GM18498 (cell line): Measurements from ENCODE around the gene ADIPOR1.

Experiments
- ATAC-seq: cut with Tn5 transposase; IDR thresholded peaks from one replicate; pipeline ENCODE4 v1.9.1; 2021; ENCODE audit warnings: mild to moderate bottlenecking, moderate library complexity; ENCODE audit not compliant: unreplicated experiment

Gene ADIPOR1

GRCh38 chr1:202972046-202972445 is 13.9 kb upstream of the ADIPOR1 start:
- ATAC-seq, result no peak

GRCh38 chr1:202968895-202969295 is 10.8 kb upstream of the ADIPOR1 start:
- ATAC-seq, result peak; percentile 48

- ATAC-seq, result no peak
These were observed 10.2 kb upstream of the ADIPOR1 start for GRCh38 chr1:202968351-202968750.

- peak; percentile 12 for ATAC-seq
These were observed 9.7 kb upstream of the ADIPOR1 start for GRCh38 chr1:202967684-202968281.

GRCh38 chr1:202966006-202966898 is 8.1 kb upstream of the ADIPOR1 start:
- no peak for ATAC-seq

- no peak for ATAC-seq
These were observed 7.3 kb upstream of the ADIPOR1 start for GRCh38 chr1:202965422-202965821.

GRCh38 chr1:202964791-202965410 is 6.8 kb upstream of the ADIPOR1 start:
- ATAC-seq, result no peak

GRCh38 chr1:202961220-202961880 is 3.2 kb upstream of the ADIPOR1 start:
- no peak for ATAC-seq

GRCh38 chr1:202959276-202959620 is 1.1 kb upstream of the ADIPOR1 start:
- ATAC-seq, result no peak

GRCh38 chr1:202958544-202959275 is 598 bp upstream of the ADIPOR1 start:
- no peak for ATAC-seq

- no peak for ATAC-seq
These were observed 1.1 kb downstream of the ADIPOR1 start for GRCh38 chr1:202956969-202957368.

GRCh38 chr1:202954057-202954745 is 3.9 kb downstream of the ADIPOR1 start:
- ATAC-seq, result no peak

- ATAC-seq, result no peak
These were observed 4.7 kb downstream of the ADIPOR1 start for GRCh38 chr1:202953392-202953791.

GRCh38 chr1:202952818-202953217 is 5.3 kb downstream of the ADIPOR1 start:
- no peak for ATAC-seq

GRCh38 chr1:202952099-202952498 is 6.0 kb downstream of the ADIPOR1 start:
- no peak for ATAC-seq

GRCh38 chr1:202951437-202951836 is 6.7 kb downstream of the ADIPOR1 start:
- ATAC-seq, result no peak

GRCh38 chr1:202945483-202945882 is 12.6 kb downstream of the ADIPOR1 start:
- ATAC-seq, result no peak

- ATAC-seq, result no peak
These were observed 13.6 kb downstream of the ADIPOR1 start for GRCh38 chr1:202944438-202944921.

GRCh38 chr1:202942426-202942825 is 15.7 kb downstream of the ADIPOR1 start:
- ATAC-seq, result no peak

GRCh38 chr1:202941372-202941771 is 16.7 kb downstream of the ADIPOR1 start:
- no peak for ATAC-seq
